ENCODE data around the gene FBXW5. TPM values are rescaled to one million over a fixed set of nuclear protein-coding genes. Genes with fewer than 3 reads are reported as not detected.

FBXW5 gene
- total RNA-seq, 1 experiment from 2014 or later = 70.5 TPM

DNA sequence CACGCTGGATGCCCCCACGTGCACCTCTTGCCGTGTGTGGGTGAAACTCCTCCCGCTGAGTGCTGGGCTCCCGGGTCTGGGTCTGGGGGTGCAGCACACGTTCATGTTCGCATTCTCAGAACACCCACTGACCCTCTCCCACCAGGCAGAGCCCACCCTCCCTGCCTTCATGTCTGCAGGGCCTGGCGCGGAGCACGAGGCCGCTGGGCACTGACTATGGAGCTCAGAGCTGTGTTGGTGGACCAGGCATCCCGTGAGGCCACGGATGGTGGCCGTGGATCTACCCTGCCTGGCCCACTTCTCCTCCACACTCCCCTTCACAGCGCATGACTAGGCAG, 16.4 kb upstream of the FBXW5 start (continued):
- no peak for TF ChIP-seq SMAD4 (CRISPR knock-in tag; IDR thresholded peaks at IDR 0.05)
- no peak for TF ChIP-seq ZSCAN18 (CRISPR knock-in tag; IDR thresholded peaks at IDR 0.05)
- no peak for TF ChIP-seq GABPB1 (CRISPR knock-in tag; IDR thresholded peaks at IDR 0.05)

DNA sequence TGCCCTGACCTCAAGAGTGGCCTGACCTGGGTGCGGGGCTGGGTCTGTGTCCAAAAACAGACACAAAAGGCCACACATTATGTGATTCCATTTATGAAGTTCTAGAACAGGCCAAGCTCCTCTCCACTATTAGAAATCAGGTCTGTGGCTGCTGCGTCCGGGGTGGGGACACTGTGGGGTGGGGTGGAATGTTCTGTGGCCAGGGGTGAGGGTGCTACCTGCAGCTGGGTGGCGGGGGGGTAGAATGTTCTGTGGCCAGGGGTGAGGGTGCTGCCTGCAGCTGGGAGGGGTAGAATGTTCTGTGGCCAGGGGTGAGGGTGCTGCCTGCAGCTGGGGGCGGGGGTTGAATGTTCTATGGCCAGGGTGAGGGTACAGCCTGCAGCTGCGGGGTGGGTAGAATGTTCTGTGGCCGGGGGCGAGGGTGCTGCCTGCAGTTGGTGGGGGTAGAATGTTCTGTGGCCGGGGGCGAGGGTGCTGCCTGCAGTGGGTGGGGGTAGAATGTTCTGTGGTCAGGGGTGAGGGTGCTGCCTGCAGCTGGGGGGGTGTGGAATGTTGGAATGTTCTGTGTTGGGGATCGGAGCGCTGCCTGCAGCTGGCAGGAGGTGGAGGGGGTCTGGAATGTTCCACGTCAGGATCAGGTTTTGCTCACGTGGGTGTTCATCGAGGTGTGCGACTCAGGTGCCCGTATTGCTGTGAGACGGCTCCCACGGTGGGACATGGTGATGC, 15.8 kb upstream of the FBXW5 start:
- no peak overlapping the region for H3K27ac Mint-ChIP-seq
- H3K9me3 Mint-ChIP-seq = peaks cover 9% of the 10 kb centered on the region
- DNase-seq (ENCODE audit: low spot score) (no peak), ATAC-seq (no peak)
- no peaks in the 10 kb centered on the region for H3K4me1 Mint-ChIP-seq
- no peak overlapping the region for H3K4me3 Mint-ChIP-seq
- CTCF ChIA-PET = interaction anchor here (0.6 to 1.8 kb wide), 8 partner anchors 12 to 159 kb away, joined by 3 to 11 read pairs (median 4); no protein-coding TSS in a partner anchor
- no peaks in the 10 kb centered on the region for H3K36me3 Mint-ChIP-seq
- POLR2A ChIA-PET = no interaction called here
- H3K27me3 Mint-ChIP-seq (ENCODE audit: low read depth) = no peaks in the 10 kb centered on the region
- TF ChIP-seq HMGXB4 (CRISPR knock-in tag; IDR thresholded peaks at IDR 0.05) (no peak), OVOL2 (CRISPR knock-in tag; IDR thresholded peaks at IDR 0.05; ENCODE audit: borderline replicate concordance) (no peak), NFYB (CRISPR knock-in tag; conservative IDR thresholded peaks at IDR 0.05; ENCODE audit: low read depth) (no peak), ZNF219 (CRISPR knock-in tag; IDR thresholded peaks at IDR 0.05; ENCODE audit: borderline replicate concordance) (no peak), ZNF281 (CRISPR knock-in tag; IDR thresholded peaks at IDR 0.05) (no peak), ZNF121 (CRISPR knock-in tag; IDR thresholded peaks at IDR 0.05) (no peak), AR (CRISPR knock-in tag; IDR thresholded peaks at IDR 0.05) (no peak), ZNF423 (CRISPR knock-in tag; IDR thresholded peaks at IDR 0.05) (no peak)
- TF ChIP-seq, protein P1, sequence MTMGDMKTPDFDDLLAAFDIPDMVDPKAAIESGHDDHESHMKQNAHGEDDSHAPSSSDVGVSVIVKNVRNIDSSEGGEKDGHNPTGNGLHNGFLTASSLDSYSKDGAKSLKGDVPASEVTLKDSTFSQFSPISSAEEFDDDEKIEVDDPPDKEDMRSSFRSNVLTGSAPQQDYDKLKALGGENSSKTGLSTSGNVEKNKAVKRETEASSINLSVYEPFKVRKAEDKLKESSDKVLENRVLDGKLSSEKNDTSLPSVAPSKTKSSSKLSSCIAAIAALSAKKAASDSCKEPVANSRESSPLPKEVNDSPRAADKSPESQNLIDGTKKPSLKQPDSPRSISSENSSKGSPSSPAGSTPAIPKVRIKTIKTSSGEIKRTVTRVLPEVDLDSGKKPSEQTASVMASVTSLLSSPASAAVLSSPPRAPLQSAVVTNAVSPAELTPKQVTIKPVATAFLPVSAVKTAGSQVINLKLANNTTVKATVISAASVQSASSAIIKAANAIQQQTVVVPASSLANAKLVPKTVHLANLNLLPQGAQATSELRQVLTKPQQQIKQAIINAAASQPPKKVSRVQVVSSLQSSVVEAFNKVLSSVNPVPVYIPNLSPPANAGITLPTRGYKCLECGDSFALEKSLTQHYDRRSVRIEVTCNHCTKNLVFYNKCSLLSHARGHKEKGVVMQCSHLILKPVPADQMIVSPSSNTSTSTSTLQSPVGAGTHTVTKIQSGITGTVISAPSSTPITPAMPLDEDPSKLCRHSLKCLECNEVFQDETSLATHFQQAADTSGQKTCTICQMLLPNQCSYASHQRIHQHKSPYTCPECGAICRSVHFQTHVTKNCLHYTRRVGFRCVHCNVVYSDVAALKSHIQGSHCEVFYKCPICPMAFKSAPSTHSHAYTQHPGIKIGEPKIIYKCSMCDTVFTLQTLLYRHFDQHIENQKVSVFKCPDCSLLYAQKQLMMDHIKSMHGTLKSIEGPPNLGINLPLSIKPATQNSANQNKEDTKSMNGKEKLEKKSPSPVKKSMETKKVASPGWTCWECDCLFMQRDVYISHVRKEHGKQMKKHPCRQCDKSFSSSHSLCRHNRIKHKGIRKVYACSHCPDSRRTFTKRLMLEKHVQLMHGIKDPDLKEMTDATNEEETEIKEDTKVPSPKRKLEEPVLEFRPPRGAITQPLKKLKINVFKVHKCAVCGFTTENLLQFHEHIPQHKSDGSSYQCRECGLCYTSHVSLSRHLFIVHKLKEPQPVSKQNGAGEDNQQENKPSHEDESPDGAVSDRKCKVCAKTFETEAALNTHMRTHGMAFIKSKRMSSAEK (CRISPR knock-in tag; IDR thresholded peaks at IDR 0.05; ENCODE audit: borderline replicate concordance) = no peak
- TF ChIP-seq, protein P2, sequence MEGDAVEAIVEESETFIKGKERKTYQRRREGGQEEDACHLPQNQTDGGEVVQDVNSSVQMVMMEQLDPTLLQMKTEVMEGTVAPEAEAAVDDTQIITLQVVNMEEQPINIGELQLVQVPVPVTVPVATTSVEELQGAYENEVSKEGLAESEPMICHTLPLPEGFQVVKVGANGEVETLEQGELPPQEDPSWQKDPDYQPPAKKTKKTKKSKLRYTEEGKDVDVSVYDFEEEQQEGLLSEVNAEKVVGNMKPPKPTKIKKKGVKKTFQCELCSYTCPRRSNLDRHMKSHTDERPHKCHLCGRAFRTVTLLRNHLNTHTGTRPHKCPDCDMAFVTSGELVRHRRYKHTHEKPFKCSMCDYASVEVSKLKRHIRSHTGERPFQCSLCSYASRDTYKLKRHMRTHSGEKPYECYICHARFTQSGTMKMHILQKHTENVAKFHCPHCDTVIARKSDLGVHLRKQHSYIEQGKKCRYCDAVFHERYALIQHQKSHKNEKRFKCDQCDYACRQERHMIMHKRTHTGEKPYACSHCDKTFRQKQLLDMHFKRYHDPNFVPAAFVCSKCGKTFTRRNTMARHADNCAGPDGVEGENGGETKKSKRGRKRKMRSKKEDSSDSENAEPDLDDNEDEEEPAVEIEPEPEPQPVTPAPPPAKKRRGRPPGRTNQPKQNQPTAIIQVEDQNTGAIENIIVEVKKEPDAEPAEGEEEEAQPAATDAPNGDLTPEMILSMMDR (IDR thresholded peaks at IDR 0.05) = no peak
- TF ChIP-seq, protein P3, sequence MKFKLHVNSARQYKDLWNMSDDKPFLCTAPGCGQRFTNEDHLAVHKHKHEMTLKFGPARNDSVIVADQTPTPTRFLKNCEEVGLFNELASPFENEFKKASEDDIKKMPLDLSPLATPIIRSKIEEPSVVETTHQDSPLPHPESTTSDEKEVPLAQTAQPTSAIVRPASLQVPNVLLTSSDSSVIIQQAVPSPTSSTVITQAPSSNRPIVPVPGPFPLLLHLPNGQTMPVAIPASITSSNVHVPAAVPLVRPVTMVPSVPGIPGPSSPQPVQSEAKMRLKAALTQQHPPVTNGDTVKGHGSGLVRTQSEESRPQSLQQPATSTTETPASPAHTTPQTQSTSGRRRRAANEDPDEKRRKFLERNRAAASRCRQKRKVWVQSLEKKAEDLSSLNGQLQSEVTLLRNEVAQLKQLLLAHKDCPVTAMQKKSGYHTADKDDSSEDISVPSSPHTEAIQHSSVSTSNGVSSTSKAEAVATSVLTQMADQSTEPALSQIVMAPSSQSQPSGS (CRISPR knock-in tag; IDR thresholded peaks at IDR 0.05; ENCODE audit: borderline replicate concordance, low read depth) = no peak

Measured in WTC11 (cell line).